WTC11 (cell line): ENCODE results near the gene SORCS2.

Experiments used
- ELF4 ChIP-seq: sonication (generic); formaldehyde crosslinking; IDR thresholded peaks from 2 replicates; pipeline ENCODE4 v1.8.1; 2022; ENCODE audit warnings: low read depth, mild to moderate bottlenecking, moderate library complexity, missing genetic modification reagents
- GABPB1 ChIP-seq: sonication (generic); formaldehyde crosslinking; IDR thresholded peaks from 2 replicates; pipeline ENCODE4 v1.8.1; 2023; ENCODE audit warnings: mild to moderate bottlenecking, missing genetic modification reagents
- JUN ChIP-seq: sonication (generic); formaldehyde crosslinking; IDR thresholded peaks from 2 replicates; pipeline ENCODE4 v1.8.0; 2023; ENCODE audit warnings: mild to moderate bottlenecking, missing genetic modification reagents
- PRRX2 ChIP-seq: fragments of 250-450 bp; sonication (Bioruptor Pico); IDR thresholded peaks from 2 replicates; pipeline ENCODE4 v1.8.0; 2021; ENCODE audit warnings: mild to moderate bottlenecking
- SP1 ChIP-seq: sonication (generic); formaldehyde crosslinking; conservative IDR thresholded peaks from 2 replicates; pipeline ENCODE4 v1.8.1; 2022; ENCODE audit warnings: missing genetic modification reagents
- TF ChIP-seq, protein P1 (sequence below): fragments of 200-600 bp; IDR thresholded peaks from 2 replicates; pipeline ENCODE4 v1.8.0; 2022; ENCODE audit warnings: antibody characterized with exemption
- TF ChIP-seq, protein P2 (sequence below): sonication (generic); formaldehyde crosslinking; IDR thresholded peaks from 2 replicates; pipeline ENCODE4 v1.8.1; 2022; ENCODE audit warnings: mild to moderate bottlenecking, moderate library complexity, missing genetic modification reagents
- TF ChIP-seq, protein P3 (sequence below): fragments of 250-450 bp; sonication (Bioruptor Pico); IDR thresholded peaks from 2 replicates; pipeline ENCODE4 v1.9.0; 2021; ENCODE audit warnings: mild to moderate bottlenecking

DNA sequence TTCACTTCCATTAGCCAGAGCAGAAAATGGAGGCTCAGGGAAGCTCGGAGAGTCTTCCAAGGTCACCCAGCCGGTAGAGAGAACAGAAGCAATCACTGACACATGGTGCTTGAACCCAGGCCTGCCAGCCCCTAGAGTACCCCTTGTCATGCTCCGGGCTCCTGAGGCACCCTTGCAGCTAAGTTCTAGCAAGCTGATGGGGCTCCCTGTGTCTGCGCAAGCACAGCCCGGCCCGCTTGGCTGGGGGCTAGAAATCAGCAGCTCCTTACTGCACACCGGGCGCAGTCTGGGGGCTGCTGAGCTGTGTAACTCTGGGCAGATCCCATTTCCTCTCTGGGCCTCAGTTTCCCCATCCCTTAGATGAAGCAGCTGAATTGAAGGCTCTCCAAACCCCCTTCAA is 344.5 kb downstream of the SORCS2 start:
- TF ChIP-seq, protein P1, sequence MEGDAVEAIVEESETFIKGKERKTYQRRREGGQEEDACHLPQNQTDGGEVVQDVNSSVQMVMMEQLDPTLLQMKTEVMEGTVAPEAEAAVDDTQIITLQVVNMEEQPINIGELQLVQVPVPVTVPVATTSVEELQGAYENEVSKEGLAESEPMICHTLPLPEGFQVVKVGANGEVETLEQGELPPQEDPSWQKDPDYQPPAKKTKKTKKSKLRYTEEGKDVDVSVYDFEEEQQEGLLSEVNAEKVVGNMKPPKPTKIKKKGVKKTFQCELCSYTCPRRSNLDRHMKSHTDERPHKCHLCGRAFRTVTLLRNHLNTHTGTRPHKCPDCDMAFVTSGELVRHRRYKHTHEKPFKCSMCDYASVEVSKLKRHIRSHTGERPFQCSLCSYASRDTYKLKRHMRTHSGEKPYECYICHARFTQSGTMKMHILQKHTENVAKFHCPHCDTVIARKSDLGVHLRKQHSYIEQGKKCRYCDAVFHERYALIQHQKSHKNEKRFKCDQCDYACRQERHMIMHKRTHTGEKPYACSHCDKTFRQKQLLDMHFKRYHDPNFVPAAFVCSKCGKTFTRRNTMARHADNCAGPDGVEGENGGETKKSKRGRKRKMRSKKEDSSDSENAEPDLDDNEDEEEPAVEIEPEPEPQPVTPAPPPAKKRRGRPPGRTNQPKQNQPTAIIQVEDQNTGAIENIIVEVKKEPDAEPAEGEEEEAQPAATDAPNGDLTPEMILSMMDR: no peak
- TF ChIP-seq, protein P2, sequence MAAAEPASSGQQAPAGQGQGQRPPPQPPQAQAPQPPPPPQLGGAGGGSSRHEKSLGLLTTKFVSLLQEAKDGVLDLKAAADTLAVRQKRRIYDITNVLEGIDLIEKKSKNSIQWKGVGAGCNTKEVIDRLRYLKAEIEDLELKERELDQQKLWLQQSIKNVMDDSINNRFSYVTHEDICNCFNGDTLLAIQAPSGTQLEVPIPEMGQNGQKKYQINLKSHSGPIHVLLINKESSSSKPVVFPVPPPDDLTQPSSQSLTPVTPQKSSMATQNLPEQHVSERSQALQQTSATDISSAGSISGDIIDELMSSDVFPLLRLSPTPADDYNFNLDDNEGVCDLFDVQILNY (CRISPR knock-in tag): no peak
- TF ChIP-seq SP1: no peak
- TF ChIP-seq, protein P3, sequence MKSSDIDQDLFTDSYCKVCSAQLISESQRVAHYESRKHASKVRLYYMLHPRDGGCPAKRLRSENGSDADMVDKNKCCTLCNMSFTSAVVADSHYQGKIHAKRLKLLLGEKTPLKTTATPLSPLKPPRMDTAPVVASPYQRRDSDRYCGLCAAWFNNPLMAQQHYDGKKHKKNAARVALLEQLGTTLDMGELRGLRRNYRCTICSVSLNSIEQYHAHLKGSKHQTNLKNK: no peak
- TF ChIP-seq JUN (CRISPR knock-in tag): no peak
- no peak for TF ChIP-seq ELF4 (CRISPR knock-in tag)
- TF ChIP-seq GABPB1 (CRISPR knock-in tag): no peak
- no peak for TF ChIP-seq PRRX2 (CRISPR knock-in tag)
